ENCODE data around the gene CLASP1.

DNA sequence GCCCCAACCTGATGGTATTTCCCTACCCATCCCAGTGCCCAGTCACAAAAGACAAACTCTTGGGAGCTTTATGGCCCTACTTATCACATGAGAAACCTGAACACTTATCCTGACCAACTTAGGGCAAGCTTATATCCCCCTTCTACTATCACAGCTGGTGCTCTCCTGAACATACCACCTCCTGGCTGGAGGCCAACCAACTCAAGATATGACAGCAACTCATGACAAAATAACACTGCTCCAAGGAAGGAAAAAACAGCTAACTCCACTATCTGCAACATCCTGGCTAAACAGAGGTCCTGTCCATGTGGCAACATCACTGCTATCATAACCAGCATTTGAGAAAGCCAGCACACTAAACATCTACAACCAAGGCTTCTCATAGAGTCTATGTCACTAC lies 20.9 kb upstream of the CLASP1 start:
- TF ChIP-seq, protein P1, sequence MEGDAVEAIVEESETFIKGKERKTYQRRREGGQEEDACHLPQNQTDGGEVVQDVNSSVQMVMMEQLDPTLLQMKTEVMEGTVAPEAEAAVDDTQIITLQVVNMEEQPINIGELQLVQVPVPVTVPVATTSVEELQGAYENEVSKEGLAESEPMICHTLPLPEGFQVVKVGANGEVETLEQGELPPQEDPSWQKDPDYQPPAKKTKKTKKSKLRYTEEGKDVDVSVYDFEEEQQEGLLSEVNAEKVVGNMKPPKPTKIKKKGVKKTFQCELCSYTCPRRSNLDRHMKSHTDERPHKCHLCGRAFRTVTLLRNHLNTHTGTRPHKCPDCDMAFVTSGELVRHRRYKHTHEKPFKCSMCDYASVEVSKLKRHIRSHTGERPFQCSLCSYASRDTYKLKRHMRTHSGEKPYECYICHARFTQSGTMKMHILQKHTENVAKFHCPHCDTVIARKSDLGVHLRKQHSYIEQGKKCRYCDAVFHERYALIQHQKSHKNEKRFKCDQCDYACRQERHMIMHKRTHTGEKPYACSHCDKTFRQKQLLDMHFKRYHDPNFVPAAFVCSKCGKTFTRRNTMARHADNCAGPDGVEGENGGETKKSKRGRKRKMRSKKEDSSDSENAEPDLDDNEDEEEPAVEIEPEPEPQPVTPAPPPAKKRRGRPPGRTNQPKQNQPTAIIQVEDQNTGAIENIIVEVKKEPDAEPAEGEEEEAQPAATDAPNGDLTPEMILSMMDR (IDR thresholded peaks at IDR 0.05; ENCODE audit: extremely low read depth in 1 of 2, insufficient read depth in 1 of 2, low read depth in 1 of 2, low read length in 2 of 2), result no peak
- no peak for TF ChIP-seq POLR2AphosphoS5 (IDR thresholded peaks at IDR 0.05; ENCODE audit: insufficient read depth, low read depth, low read length)
- TF ChIP-seq POLR2A (IDR thresholded peaks at IDR 0.05; ENCODE audit: low read depth, low read length), result no peak
- no peak for TF ChIP-seq EZH2 (IDR thresholded peaks at IDR 0.05; ENCODE audit: borderline replicate concordance, low read depth, low read length, severe bottlenecking)
- TF ChIP-seq MAX (IDR thresholded peaks at IDR 0.05; ENCODE audit: insufficient read depth, insufficient read length), result no peak

Data from endothelial cell of umbilical vein (primary cell).